ENCODE data around the gene PLXNA3.

DNA sequence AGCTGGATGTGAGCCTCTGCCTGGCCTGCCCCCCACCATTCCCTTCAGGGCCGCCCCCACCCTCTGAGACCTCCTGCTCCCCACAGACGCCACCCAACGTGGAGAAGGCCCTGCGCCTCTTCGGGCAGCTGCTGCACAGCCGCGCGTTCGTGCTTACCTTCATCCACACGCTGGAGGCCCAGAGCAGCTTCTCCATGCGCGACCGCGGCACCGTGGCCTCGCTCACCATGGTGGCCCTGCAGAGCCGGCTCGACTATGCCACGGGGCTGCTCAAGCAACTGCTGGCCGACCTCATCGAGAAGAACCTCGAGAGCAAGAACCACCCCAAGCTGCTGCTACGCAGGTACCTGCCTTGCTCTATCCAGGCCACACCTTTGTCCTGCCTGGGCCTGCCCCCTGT is 10.1 kb downstream of the PLXNA3 start:
- TF ChIP-seq, protein P1, sequence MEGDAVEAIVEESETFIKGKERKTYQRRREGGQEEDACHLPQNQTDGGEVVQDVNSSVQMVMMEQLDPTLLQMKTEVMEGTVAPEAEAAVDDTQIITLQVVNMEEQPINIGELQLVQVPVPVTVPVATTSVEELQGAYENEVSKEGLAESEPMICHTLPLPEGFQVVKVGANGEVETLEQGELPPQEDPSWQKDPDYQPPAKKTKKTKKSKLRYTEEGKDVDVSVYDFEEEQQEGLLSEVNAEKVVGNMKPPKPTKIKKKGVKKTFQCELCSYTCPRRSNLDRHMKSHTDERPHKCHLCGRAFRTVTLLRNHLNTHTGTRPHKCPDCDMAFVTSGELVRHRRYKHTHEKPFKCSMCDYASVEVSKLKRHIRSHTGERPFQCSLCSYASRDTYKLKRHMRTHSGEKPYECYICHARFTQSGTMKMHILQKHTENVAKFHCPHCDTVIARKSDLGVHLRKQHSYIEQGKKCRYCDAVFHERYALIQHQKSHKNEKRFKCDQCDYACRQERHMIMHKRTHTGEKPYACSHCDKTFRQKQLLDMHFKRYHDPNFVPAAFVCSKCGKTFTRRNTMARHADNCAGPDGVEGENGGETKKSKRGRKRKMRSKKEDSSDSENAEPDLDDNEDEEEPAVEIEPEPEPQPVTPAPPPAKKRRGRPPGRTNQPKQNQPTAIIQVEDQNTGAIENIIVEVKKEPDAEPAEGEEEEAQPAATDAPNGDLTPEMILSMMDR (IDR thresholded peaks at IDR 0.05; ENCODE audit: insufficient read depth, low read length, poor library complexity, severe bottlenecking): no peak
- no peak for TF ChIP-seq EZH2phosphoT487 (conservative IDR thresholded peaks at IDR 0.05; ENCODE audit: low read length)
